ENCODE results near the gene THEMIS2. TPM values are rescaled to one million over a fixed set of nuclear protein-coding genes. Genes with fewer than 3 reads are reported as not detected.
"Not testable (repeated sequence)": the region's sequence is repeated elsewhere in the genome, so short reads cannot be mapped to it uniquely, and the experiment has no call there.

The THEMIS2 gene
- total RNA-seq, 2 donors from 2014 or later, result 4.6 to 21.0 TPM

GRCh38 chr1:27869719-27870085 lies 2.6 kb upstream of the THEMIS2 start:
- ATAC-seq (no peak), DNase-seq (no peak)
- 83 to 92% methylated on average over 1 of the region's 1 CpG for whole genome bisulfite sequencing, 2 donors
- Histone ChIP-seq H3K4me1 (peaks cover 8% of the 10 kb centered on the region), H3K27ac (peak overlapping the region in 1 of 4 donors; percentile 39), H3K27me3 (no peaks in the 10 kb centered on the region), H3K9me3 (no peaks in the 10 kb centered on the region), H3K4me3 (no peak overlapping the region), H3K36me3 (replicated peaks in 1 of 2; ENCODE audit: insufficient read depth in 1 of 2, low read depth in 2 of 2) (no peaks in the 10 kb centered on the region)
- intact Hi-C loops (cut with DNase I), result no loop called here
- TF ChIP-seq POLR2A (IDR thresholded peaks at IDR 0.05), result no peak
- TF ChIP-seq, protein P1, sequence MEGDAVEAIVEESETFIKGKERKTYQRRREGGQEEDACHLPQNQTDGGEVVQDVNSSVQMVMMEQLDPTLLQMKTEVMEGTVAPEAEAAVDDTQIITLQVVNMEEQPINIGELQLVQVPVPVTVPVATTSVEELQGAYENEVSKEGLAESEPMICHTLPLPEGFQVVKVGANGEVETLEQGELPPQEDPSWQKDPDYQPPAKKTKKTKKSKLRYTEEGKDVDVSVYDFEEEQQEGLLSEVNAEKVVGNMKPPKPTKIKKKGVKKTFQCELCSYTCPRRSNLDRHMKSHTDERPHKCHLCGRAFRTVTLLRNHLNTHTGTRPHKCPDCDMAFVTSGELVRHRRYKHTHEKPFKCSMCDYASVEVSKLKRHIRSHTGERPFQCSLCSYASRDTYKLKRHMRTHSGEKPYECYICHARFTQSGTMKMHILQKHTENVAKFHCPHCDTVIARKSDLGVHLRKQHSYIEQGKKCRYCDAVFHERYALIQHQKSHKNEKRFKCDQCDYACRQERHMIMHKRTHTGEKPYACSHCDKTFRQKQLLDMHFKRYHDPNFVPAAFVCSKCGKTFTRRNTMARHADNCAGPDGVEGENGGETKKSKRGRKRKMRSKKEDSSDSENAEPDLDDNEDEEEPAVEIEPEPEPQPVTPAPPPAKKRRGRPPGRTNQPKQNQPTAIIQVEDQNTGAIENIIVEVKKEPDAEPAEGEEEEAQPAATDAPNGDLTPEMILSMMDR (IDR thresholded peaks at IDR 0.05), result no peak

DNA sequence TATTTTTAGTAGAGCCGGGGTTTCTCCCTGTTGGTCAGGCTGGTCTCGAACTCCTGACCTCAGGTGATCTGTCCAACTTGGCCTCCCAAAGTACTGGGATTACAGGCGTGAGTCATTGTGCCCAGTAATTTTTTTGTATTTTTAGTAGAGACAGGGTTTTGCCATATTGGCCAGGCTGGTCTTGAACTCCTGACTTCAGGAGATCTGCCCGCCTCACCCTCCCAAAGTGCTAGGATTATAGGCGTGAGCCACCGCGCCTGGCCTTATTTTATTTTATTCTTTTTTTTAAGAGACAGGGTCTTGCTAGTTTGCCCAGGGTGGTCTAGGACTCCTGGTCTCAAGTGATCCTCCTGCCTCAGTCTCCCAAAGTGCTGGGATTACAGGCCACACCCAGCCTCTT lies 1.3 kb upstream of the THEMIS2 start:
- WGBS, 2 donors, result 85 to 88% methylated on average over 7 of the region's 7 CpGs
- intact Hi-C loops (cut with DNase I); H3K27me3 ChIP-seq; H3K36me3 ChIP-seq (replicated peaks in 1 of 2; ENCODE audit: insufficient read depth in 1 of 2, low read depth in 2 of 2); H3K27ac ChIP-seq; H3K4me1 ChIP-seq; ATAC-seq; H3K4me3 ChIP-seq; DNase-seq; H3K9me3 ChIP-seq: not testable (repeated sequence)

DNA sequence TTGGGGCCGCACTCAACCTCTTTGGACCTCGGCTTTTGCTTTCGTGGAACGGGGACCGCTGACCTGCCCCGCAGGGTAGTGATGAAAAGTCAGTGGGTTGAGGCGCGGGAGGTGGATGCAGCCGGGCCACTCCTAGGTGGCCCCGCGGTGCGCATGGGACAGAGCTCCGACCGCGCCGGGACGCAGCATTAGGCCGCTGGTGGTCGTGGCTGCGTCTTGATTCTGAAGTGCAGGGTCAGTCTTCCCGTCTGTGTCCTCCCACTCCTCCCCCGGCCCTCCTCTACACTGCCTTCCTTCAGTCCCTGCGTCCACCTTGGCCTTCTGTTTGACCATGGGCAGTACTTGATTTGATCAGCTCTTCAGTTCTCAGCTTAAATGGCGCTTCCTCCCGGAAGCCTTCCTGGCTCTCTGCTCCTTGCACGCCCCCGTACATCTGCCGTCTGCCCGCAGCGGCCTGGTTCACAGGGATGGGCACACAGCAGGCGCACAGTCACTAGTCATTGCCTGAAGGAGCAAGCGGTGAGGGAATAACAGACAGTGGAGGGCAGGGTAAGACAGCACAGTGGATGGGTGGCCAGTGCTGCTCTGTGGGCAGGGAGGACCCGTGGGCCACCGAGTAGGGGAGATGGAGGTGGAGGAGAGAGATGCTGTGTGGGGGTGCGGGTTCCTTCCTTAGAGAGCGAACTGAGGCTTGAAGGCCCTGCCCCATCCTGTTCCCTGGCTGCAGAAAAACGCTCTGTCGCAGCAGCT lies 633 bp downstream of the THEMIS2 start:
- DNase-seq, result no peak

DNA sequence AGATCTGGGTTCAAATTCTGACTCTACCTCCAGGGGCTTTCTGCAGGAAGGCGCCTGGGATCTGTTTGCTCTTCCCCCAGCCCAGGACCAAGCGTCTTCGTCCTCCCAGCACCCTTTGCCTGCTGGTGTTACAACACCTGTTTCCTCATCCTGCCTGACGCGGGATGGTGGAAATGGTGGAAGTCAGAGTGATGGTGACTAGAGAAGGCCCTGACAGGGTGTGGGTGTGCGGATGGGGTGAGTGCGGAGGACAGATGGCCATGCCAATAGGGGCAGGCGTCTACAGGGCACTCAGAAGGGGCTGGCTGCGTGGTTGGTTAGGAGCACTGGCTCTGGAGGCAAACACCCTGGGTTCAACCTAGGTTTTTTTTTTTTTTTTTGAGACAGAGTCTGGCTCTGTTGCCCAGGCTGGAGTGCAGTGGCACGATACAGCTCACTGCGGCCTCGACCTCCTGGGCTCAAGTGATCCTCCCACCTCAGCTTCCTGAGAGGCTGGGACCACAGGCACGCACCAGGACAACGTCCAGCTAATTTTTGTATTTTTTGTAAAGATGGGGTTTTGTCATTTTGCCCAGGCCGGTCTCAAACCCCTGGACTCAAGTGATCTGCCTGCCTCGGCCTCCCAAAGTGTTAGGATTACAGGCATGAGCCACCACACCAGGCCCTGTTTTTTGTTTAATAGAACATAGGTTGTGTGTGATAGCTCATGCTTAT lies 1.5 kb downstream of the THEMIS2 start:
- no peak for ATAC-seq
- Histone ChIP-seq H3K4me1 (peaks cover 8% of the 10 kb centered on the region), H3K9me3 (no peaks in the 10 kb centered on the region), H3K27ac (peak overlapping the region in 1 of 4 donors; percentile 73), H3K36me3 (replicated peaks in 1 of 2; ENCODE audit: insufficient read depth in 1 of 2, low read depth in 2 of 2) (no peaks in the 10 kb centered on the region), H3K4me3 (no peak overlapping the region), H3K27me3 (no peaks in the 10 kb centered on the region)
- peak in 1 of 3 donors; percentile 23 for TF ChIP-seq POLR2A (IDR thresholded peaks at IDR 0.05)
- TF ChIP-seq, protein P1 (IDR thresholded peaks at IDR 0.05), result no peak
- DNase-seq, result peak in 1 of 4 donors; percentile 48
- intact Hi-C loops (cut with DNase I), result no loop called here
- 76 to 85% methylated on average over 13 to 15 of the region's 16 CpGs for WGBS, 2 donors

More for the DNA sequence above, 633 bp downstream of the THEMIS2 start:
- intact Hi-C loops (cut with DNase I), result no loop called here
- WGBS, 2 donors, result 14 to 25% methylated on average over 31 to 38 of the region's 38 CpGs
- no peaks in the 10 kb centered on the region for H3K27me3 ChIP-seq
- peak overlapping the region in 1 of 2 donors; percentile 46 for H3K4me3 ChIP-seq
- TF ChIP-seq POLR2A (IDR thresholded peaks at IDR 0.05), result peak in 1 of 3 donors; percentile 0
- TF ChIP-seq, protein P1 (IDR thresholded peaks at IDR 0.05), result no peak
- H3K4me1 ChIP-seq, result peaks cover 8% of the 10 kb centered on the region
- H3K9me3 ChIP-seq, result no peaks in the 10 kb centered on the region
- H3K27ac ChIP-seq, result peak overlapping the region in 1 of 4 donors; percentile 73
- ATAC-seq, result peak; percentile 5
- H3K36me3 ChIP-seq (replicated peaks in 1 of 2; ENCODE audit: insufficient read depth in 1 of 2, low read depth in 2 of 2), result no peaks in the 10 kb centered on the region

GRCh38 chr1:27876341-27877114 lies 4.2 kb downstream of the THEMIS2 start:
- H3K9me3 ChIP-seq, result no peaks in the 10 kb centered on the region
- no peak overlapping the region for H3K27ac ChIP-seq
- 63 to 77% methylated on average over 9 to 18 of the region's 18 CpGs for WGBS, 2 donors
- no peaks in the 10 kb centered on the region for H3K27me3 ChIP-seq
- no peak for DNase-seq
- no peak overlapping the region for H3K4me3 ChIP-seq
- no peaks in the 10 kb centered on the region for H3K36me3 ChIP-seq (replicated peaks in 1 of 2; ENCODE audit: insufficient read depth in 1 of 2, low read depth in 2 of 2)
- peaks cover 8% of the 10 kb centered on the region for H3K4me1 ChIP-seq
- intact Hi-C loops (cut with DNase I), result no loop called here
- no peak for ATAC-seq
- TF ChIP-seq, protein P1 (IDR thresholded peaks at IDR 0.05), result no peak
- TF ChIP-seq POLR2A (IDR thresholded peaks at IDR 0.05), result peak in 1 of 3 donors; percentile 15
